Thymus (tissue), 11 donors: ENCODE data around the gene TMEM243. TPM values are rescaled to one million over a fixed set of nuclear protein-coding genes. Genes with fewer than 3 reads are reported as not detected.
A peak's percentile ranks its signal among the peaks of the same experiment; 100 is the strongest.

ENCODE experiments used
- DNase-seq, 9 donors: peaks; one replicate each; pipeline ENCODE4 v3.0.0-alpha.2; 2013; ENCODE audit warnings: low spot score in 9 of 9, low read depth in 6 of 9, missing footprints in 1 of 9
- H3K27ac ChIP-seq, 2 donors: one replicate each; pipeline ENCODE4 v1.5.1; 2013; ENCODE audit warnings: control low read depth in 1 of 2, low read depth in 1 of 2, low read length in 1 of 2, mild to moderate bottlenecking in 1 of 2, moderate library complexity in 1 of 2
- H3K27me3 ChIP-seq, 2 donors: one replicate each; pipeline ENCODE4 v1.5.1; 2013; ENCODE audit warnings: low read length in 1 of 2; ENCODE audit not compliant: control insufficient read depth in 2 of 2, insufficient read depth in 1 of 2
- H3K36me3 ChIP-seq, 2 donors: one replicate each; pipeline ENCODE4 v1.5.1; 2013; ENCODE audit warnings: low read length in 1 of 2, mild to moderate bottlenecking in 1 of 2, moderate library complexity in 1 of 2; ENCODE audit not compliant: control insufficient read depth in 2 of 2, insufficient read depth in 2 of 2
- H3K4me1 ChIP-seq, 2 donors: one replicate each; pipeline ENCODE4 v1.5.1; 2013; ENCODE audit warnings: low read length in 2 of 2; ENCODE audit not compliant: control insufficient read depth in 2 of 2, insufficient read depth in 2 of 2
- H3K4me3 ChIP-seq, 2 donors: one replicate each; pipeline ENCODE4 v1.5.1; 2013; ENCODE audit warnings: low read length in 2 of 2, control low read depth in 1 of 2, mild to moderate bottlenecking in 1 of 2
- H3K9me3 ChIP-seq, 2 donors: one replicate each; pipeline ENCODE4 v1.5.1; 2013; ENCODE audit warnings: low read length in 1 of 2, mild to moderate bottlenecking in 1 of 2; ENCODE audit not compliant: control insufficient read depth in 2 of 2, insufficient read depth in 1 of 2
- WGBS: extraction: QIAGEN DNeasy Blood & Tissue Kit; methylation state at CpG from one replicate; pipeline ENCODE4 v1.1.7; 2013; 5-methylcytosine and 5-hydroxymethylcytosine counted together
- polyA plus RNA-seq: library from polyadenylated mRNA; stranded (reverse); fragments of 200-250 nt; gene quantifications from one replicate; pipeline ENCODE4 v1.2.3, GENCODE V29; 2013
- total RNA-seq: library from RNA; stranded (reverse); fragments of 120-200 nt; gene quantifications from one replicate; pipeline ENCODE4 v1.2.4, GENCODE V29; 2013
- donor health status: healthy.

Gene TMEM243
- total and polyA plus RNA-seq, 2 donors: 52.7 to 89.2 TPM

DNA sequence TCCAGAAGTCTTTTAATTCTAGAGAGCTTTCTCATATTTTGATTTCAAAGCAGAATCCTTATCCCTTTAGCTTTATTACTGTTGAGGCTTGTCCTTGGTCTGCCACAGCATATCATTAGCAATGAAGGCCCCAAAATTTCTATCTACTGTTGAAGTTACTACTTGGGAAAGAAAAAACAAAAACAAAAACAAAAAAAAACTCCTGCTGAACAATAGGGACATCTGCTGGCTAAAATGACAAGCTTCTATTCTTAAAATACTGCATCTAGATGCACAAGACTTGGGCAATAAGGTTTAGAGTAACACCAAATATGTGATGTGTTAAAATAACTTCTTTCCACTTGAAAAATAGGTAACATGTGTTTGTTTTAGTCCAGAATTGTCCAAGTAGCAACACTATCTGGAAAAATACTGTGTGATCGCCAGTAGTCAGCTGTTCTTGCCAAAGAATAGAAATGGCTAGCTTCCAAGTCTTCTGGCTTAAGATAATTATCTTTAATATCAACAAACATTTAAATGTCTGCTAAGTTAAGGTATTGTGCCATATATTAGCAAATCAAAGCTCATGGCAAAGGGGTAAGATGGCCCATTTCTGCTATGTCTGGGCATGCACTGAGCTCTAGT lies 71.1 kb downstream of the TMEM243 start:
- peak in 2 of 9 donors; percentile 20 to 50 for DNase-seq
- 89% methylated on average over 1 of the region's 1 CpG for WGBS
- H3K27me3 ChIP-seq: no peaks in the 10 kb centered on the region
- peaks cover 0 to 4% of the 10 kb centered on the region in 2 donors for H3K4me1 ChIP-seq
- H3K4me3 ChIP-seq: no peak overlapping the region
- H3K27ac ChIP-seq: no peak overlapping the region
- H3K9me3 ChIP-seq: peaks cover 0 to 4% of the 10 kb centered on the region in 2 donors
- H3K36me3 ChIP-seq: no peaks in the 10 kb centered on the region

DNA sequence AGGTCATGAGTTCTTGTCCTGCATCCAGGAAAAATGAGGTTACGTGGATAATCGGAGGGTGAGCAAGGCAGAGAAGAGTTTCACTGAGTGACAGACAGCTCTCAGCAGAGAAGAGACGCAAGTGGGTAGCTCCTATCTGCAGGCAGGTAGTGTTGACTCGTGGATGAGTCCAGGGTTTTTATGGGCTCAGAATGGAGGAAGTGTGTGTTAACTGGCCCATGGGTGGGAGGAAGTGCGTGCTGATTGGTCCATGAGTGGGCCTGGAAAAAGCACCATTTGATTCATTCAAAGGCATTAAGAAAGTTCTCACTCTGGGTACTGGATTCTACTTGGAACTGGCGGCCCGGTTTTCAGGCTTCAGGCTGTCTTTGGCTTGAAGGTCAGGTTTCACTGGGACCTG lies 72.0 kb downstream of the TMEM243 start:
- DNase-seq: no peak
- Histone ChIP-seq H3K27ac (no peak overlapping the region), H3K4me1 (peaks cover 0 to 4% of the 10 kb centered on the region in 2 donors), H3K36me3 (no peaks in the 10 kb centered on the region), H3K27me3 (no peaks in the 10 kb centered on the region), H3K4me3 (no peak overlapping the region), H3K9me3 (peaks cover 0 to 4% of the 10 kb centered on the region in 2 donors)
- 95% methylated on average over 7 of the region's 7 CpGs for WGBS

DNA sequence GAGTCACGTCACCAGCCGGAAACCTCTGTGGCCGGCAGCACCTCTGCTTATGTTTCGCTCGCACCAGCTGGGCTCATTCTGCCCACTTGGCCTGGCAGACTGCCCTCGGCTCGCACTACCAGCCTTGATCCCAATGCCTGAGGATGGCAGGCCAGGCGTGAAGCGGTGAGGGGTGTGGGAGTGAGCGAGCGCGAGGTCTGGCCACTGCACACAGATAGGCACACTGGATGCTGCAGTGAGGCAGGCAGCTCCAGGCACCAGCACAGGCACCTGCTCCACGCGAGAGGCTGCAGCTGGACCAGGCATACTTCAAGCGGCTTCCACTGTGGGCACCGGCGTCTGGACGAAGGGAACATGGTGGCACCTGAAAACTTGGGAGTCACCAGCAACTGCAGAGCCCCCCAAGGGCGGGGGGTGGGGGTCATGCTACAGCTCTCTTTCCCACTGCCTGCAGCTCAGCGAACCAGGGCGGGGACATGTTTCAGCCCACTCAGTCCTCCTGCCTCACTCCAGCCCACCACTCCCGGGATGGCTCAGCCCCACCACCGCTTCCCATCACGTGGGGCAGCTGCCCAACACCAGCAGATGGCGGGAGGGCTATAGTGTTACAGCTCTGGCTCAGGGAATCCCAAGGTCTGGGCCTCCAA lies 72.7 kb downstream of the TMEM243 start:
- WGBS: 96% methylated on average over 25 of the region's 25 CpGs

More for the DNA sequence above, 72.7 kb downstream of the TMEM243 start:
- Histone ChIP-seq H3K27me3 (no peaks in the 10 kb centered on the region), H3K4me1 (peaks cover 0 to 4% of the 10 kb centered on the region in 2 donors), H3K9me3 (peaks cover 0 to 4% of the 10 kb centered on the region in 2 donors), H3K27ac (no peak overlapping the region), H3K36me3 (no peaks in the 10 kb centered on the region), H3K4me3 (no peak overlapping the region)
- no peak for DNase-seq

Other genes starting within 250 kb of the TMEM243 start
- 5.3 TPM for gene ELAPOR2, start 160.1 kb downstream of the TMEM243 start, total RNA-seq
- 4.5 TPM for gene ELAPOR2, start 160.1 kb downstream of the TMEM243 start, polyA plus RNA-seq
- 87.7 TPM for gene DMTF1, start 67.3 kb downstream of the TMEM243 start, total RNA-seq
- gene DMTF1, start 67.3 kb downstream of the TMEM243 start, polyA plus RNA-seq: 71.3 TPM
- gene CROT, start 125.9 kb upstream of the TMEM243 start, total RNA-seq: 6.8 TPM
- gene CROT, start 125.9 kb upstream of the TMEM243 start, polyA plus RNA-seq: 17.0 TPM